K562 (cell line): ENCODE measurements around the gene FAM171A2. TPM values are rescaled to one million over a fixed set of nuclear protein-coding genes. Genes with fewer than 3 reads are reported as not detected.

Source experiments
- ATAC-seq: fragments of 200-7000 bp; cut with Tn5 transposase; 3 replicates; pipeline ENCODE4 v1.9.1; 2020; ENCODE audit warnings: moderate library complexity
- BruUV-seq: library from RNA; stranded (reverse); fragments of 400-500 nt; replicated peaks from 2 replicates; lab custom pipeline; 2021; lab: Mats Ljungman, UMichigan
- CTCF ChIA-PET: fragments of 300-600 bp; formaldehyde crosslinking; extraction: SDS; loops from one replicate; lab custom pipeline; 2021; ENCODE audit warnings: low intra/inter-chr PET ratio; lab: Yijun Ruan, JAX
- POLR2A ChIA-PET: fragments of 300-600, 350-650 bp; sonication (Branson Sonifier 250); formaldehyde crosslinking; extraction: SDS; loops from one replicate; lab custom pipeline; 2021; ENCODE audit warnings: antibody characterized with exemption, inconsistent platforms; lab: Yijun Ruan, JAX
- DNase-seq, 4 experiments: peaks; one replicate each; pipeline versions ENCODE4 v3.0.0 to v3.0.0-alpha.2; 2011 to 2018; ENCODE audit warnings: low spot score in 3 of 4, mixed read lengths in 3 of 4; ENCODE audit errors: extremely low read depth in 1 of 4
- FAIRE-seq: peaks from 2 replicates; lab custom pipeline; 2011; peaks lifted over from hg19 to GRCh38; lab: Jason Lieb, UNC
- H2AFZ ChIP-seq: 2 replicates; pipeline ENCODE4 v1.6.0; 2011; ENCODE audit warnings: low read depth, low read length, control low read depth, inconsistent platforms
- H3K27ac ChIP-seq: fragments of 200-600 bp; 3 replicates; pipeline ENCODE4 v1.8.0; 2011; ENCODE audit warnings: low read depth, mild to moderate bottlenecking, control low read depth, inconsistent platforms, low read length, moderate library complexity, mixed read lengths; ENCODE audit errors: extremely low read depth
- H3K27me3 ChIP-seq, 2 experiments: fragments of 300-600 bp in 1 of 2; 2 replicates in 1 of 2; 3 replicates in 1 of 2; pipeline versions ENCODE4 v1.6.0 to v1.8.0; 2011; ENCODE audit warnings: inconsistent platforms in 2 of 2, low read length in 2 of 2, mild to moderate bottlenecking in 1 of 2, mixed read lengths in 1 of 2, moderate library complexity in 1 of 2; ENCODE audit not compliant: control insufficient read depth in 2 of 2, insufficient read depth in 2 of 2
- H3K36me3 ChIP-seq: fragments of 300-600 bp; 3 replicates; pipeline ENCODE4 v1.8.0; 2011; ENCODE audit warnings: mild to moderate bottlenecking, low read length, inconsistent platforms; ENCODE audit not compliant: control insufficient read depth, insufficient read depth
- H3K4me1 ChIP-seq, 2 experiments: fragments of 200-600 bp in 1 of 2; replicated peaks in 1 of 2; 2 replicates in 1 of 2; 3 replicates in 1 of 2; pipeline versions ENCODE4 v1.5.1 to v1.8.0; 2011; ENCODE audit warnings: inconsistent platforms in 2 of 2, low read length in 2 of 2, mild to moderate bottlenecking in 1 of 2, mixed read lengths in 1 of 2, moderate library complexity in 1 of 2; ENCODE audit not compliant: control insufficient read depth in 2 of 2, insufficient read depth in 2 of 2
- H3K4me2 ChIP-seq: 2 replicates; pipeline ENCODE4 v1.6.1; 2011; ENCODE audit warnings: low read length, control low read depth, inconsistent platforms, mixed read lengths; ENCODE audit not compliant: insufficient read depth
- H3K4me3 ChIP-seq: fragments of 200-600 bp; sonication (generic), shearing (Covaris generic); 2 replicates; pipeline ENCODE4 v1.5.1; 2016; ENCODE audit warnings: control low read depth, inconsistent platforms
- H3K79me2 ChIP-seq: fragments of 200-600 bp; 3 replicates; pipeline ENCODE4 v1.8.0; 2011; ENCODE audit warnings: low read length, inconsistent platforms; ENCODE audit not compliant: control insufficient read depth, insufficient read depth
- H3K9ac ChIP-seq, 2 experiments: 2 replicates each; pipeline versions ENCODE4 v1.6.0 to v1.6.1; 2011; ENCODE audit warnings: low read depth in 2 of 2, low read length in 2 of 2, control low read depth in 1 of 2, inconsistent platforms in 1 of 2, mild to moderate bottlenecking in 1 of 2, mixed read lengths in 1 of 2; ENCODE audit not compliant: insufficient read depth in 1 of 2
- H3K9me1 ChIP-seq: one replicate; pipeline ENCODE4 v1.6.0; 2011; ENCODE audit warnings: inconsistent platforms, mild to moderate bottlenecking, low read length, moderate library complexity; ENCODE audit not compliant: control insufficient read depth, insufficient read depth
- H3K9me3 ChIP-seq: replicated peaks from 2 replicates; pipeline ENCODE4 v1.5.1; 2011; ENCODE audit warnings: low read depth, low read length, inconsistent platforms; ENCODE audit not compliant: control insufficient read depth, insufficient read depth
- H4K20me1 ChIP-seq: replicated peaks from 2 replicates; pipeline ENCODE4 v1.6.1; 2011; ENCODE audit warnings: low read length, inconsistent platforms, mixed read lengths; ENCODE audit not compliant: control insufficient read depth, insufficient read depth
- BACH1 ChIP-seq: fragments of 200-800 bp; sonication (Bioruptor generic); IDR thresholded peaks from 2 replicates; pipeline ENCODE4 v1.6.1; 2016; ENCODE audit warnings: missing genetic modification characterization, missing compliant biosample characterization
- DLX4 ChIP-seq: fragments of 250-450 bp; sonication (Bioruptor Pico); IDR thresholded peaks from 2 replicates; pipeline ENCODE4 v1.6.1; 2021; ENCODE audit warnings: mild to moderate bottlenecking
- SAP30 ChIP-seq: fragments of 200-600 bp; sonication (generic); IDR thresholded peaks from 2 replicates; pipeline ENCODE4 v1.6.1; 2012; ENCODE audit warnings: borderline replicate concordance, low read depth, mild to moderate bottlenecking, moderate library complexity, low read length, control low read depth, inconsistent platforms; ENCODE audit not compliant: insufficient read depth, poor library complexity, severe bottlenecking
- WGBS: fragments of 100-300 bp; shearing (Covaris generic); methylation state at CpG from one replicate; pipeline ENCODE4 v1.1.6; 2016; ENCODE audit warnings: low coverage, mixed read lengths; ENCODE audit not compliant: insufficient coverage; ENCODE audit errors: missing lambda C conversion rate; 5-methylcytosine and 5-hydroxymethylcytosine counted together
- in situ Hi-C: fragments of 300-500 bp; cut with MboI; formaldehyde crosslinking; loops from 4 replicates; pipeline ENCODE4 v1.15.0; 2018; ENCODE audit warnings: inconsistent platforms, mixed read lengths
- intact Hi-C: fragments of 100-400 bp; cut with micrococcal nuclease; formaldehyde crosslinking; loops from 2 replicates; pipeline ENCODE4 v1.14.2; 2022
- polyA plus RNA-seq, 8 experiments: library from polyadenylated mRNA; depleted of rRNA in 4 of 8; stranded (reverse) in 5 of 8; unstranded in 3 of 8; fragments of >200 nt; fragmentation: Nextera tagmentation in 2 of 8; fragmentation: Illumina TruSeq in 1 of 8; extraction: Ambion mirVana in 2 of 8; extraction: Trizol in 1 of 8; gene quantifications; 2 replicates each; pipeline versions ENCODE4 v1.2.1 to v1.2.3, GENCODE V29; 2011 to 2014; ENCODE audit warnings: inconsistent platforms in 1 of 8, missing spikeins in 1 of 8
- total RNA-seq, 7 experiments: library from RNA; depleted of rRNA in 6 of 7; stranded (reverse); fragments of >200 nt in 6 of 7; fragmentation: Illumina TruSeq in 2 of 7; extraction: Trizol in 2 of 7; gene quantifications; 2 replicates each; pipeline versions ENCODE4 v1.2.1 to v1.2.3, GENCODE V29; 2011 to 2021; ENCODE audit warnings: low replicate concordance in 1 of 7

Gene FAM171A2
- total and polyA plus RNA-seq, 9 of the 15 experiments (the other 6 are each of a cell fraction or from before 2014, with no cell fraction given), result 0.10 to 10.2 (median 2.0) TPM; not detected in 1

GRCh38 chr17:44311562-44312181 lies 52.0 kb downstream of the FAM171A2 start:
- ChIA-PET POLR2A (interaction anchor here (0.8 kb wide), 1 partner anchor 130 kb away, joined by 3 read pairs; no protein-coding TSS in a partner anchor), CTCF (no interaction called here)
- H3K27ac ChIP-seq, result no peak overlapping the region
- H3K4me2 ChIP-seq, result no peak overlapping the region
- peaks cover 4% of the 10 kb centered on the region for H3K9me1 ChIP-seq
- 23% methylated on average over 2 of the region's 5 CpGs for WGBS
- intact Hi-C loops (no loop called here), in situ Hi-C loops (no loop called here)
- no peak overlapping the region for H3K4me3 ChIP-seq
- ATAC-seq (no peak), FAIRE-seq (no peak), DNase-seq (peak in 1 of 4 experiments; percentile 10)
- no peak overlapping the region for H3K9ac ChIP-seq
- BruUV-seq, result no TSS peak
- H3K9me3 ChIP-seq, result no peaks in the 10 kb centered on the region
- no peaks in the 10 kb centered on the region for H3K79me2 ChIP-seq
- H3K4me1 ChIP-seq, result peaks cover 3 to 49% of the 10 kb centered on the region in 2 experiments; a peak in 4 of 5 replicates
- no peaks in the 10 kb centered on the region for H3K36me3 ChIP-seq
- H3K27me3 ChIP-seq, result peaks cover 10 to 51% of the 10 kb centered on the region in 2 experiments; a peak in 4 of 5 replicates
- no peak for TF ChIP-seq SAP30
- no peak for TF ChIP-seq BACH1 (tag)
- TF ChIP-seq DLX4, result no peak
- no peak overlapping the region for H2AFZ ChIP-seq
- H4K20me1 ChIP-seq, result no peaks in the 10 kb centered on the region; the same call in 1 of the 2 replicates
